ENCODE results near the gene MUL1. TPM values are rescaled to one million over a fixed set of nuclear protein-coding genes. Genes with fewer than 3 reads are reported as not detected.

Gene MUL1
- total RNA-seq, 4 donors from 2014 or later = 24.5 to 71.3 (median 42.7) TPM

GRCh38 chr1:20463502-20463901, 44.4 kb downstream of the MUL1 start:
- WGBS = 91% methylated on average over 1 of the region's 1 CpG
- Histone ChIP-seq H3K4me1 (no peaks in the 10 kb centered on the region), H3K9me3 (peaks cover 0 to 3% (median 0%) of the 10 kb centered on the region in 4 donors), H3K36me3 (no peaks in the 10 kb centered on the region), H3K27ac (replicated peaks in 1 of 4) (no peak overlapping the region), H3K4me3 (no peak overlapping the region), H3K27me3 (peaks cover 0 to 38% (median 0%) of the 10 kb centered on the region in 4 donors)
- intact Hi-C loops (cut with DNase I) = no loop called here
- no peak for DNase-seq (ENCODE audit: extremely low spot score)
- TF ChIP-seq EP300 (IDR thresholded peaks at IDR 0.05) (no peak), POLR2AphosphoS5 (IDR thresholded peaks at IDR 0.05) (no peak), POLR2A (IDR thresholded peaks at IDR 0.05; ENCODE audit: low read depth) (no peak), CTCF (IDR thresholded peaks at IDR 0.05) (no peak)

GRCh38 chr1:20462397-20462796, 45.6 kb downstream of the MUL1 start:
- H3K27me3 ChIP-seq = peaks cover 0 to 37% (median 0%) of the 10 kb centered on the region in 4 donors
- DNase-seq (ENCODE audit: extremely low spot score) = no peak

GRCh38 chr1:20458717-20459116, 49.2 kb downstream of the MUL1 start:
- DNase-seq (ENCODE audit: extremely low spot score) = no peak
- WGBS = 94% methylated on average over 2 of the region's 2 CpGs
- Histone ChIP-seq H3K9me3 (peaks cover 0 to 3% (median 0%) of the 10 kb centered on the region in 4 donors), H3K27me3 (peaks cover 0 to 4% (median 0%) of the 10 kb centered on the region in 4 donors), H3K36me3 (no peaks in the 10 kb centered on the region), H3K4me1 (no peaks in the 10 kb centered on the region), H3K27ac (replicated peaks in 1 of 4) (no peak overlapping the region), H3K4me3 (no peak overlapping the region)
- TF ChIP-seq CTCF (IDR thresholded peaks at IDR 0.05) (no peak), POLR2A (IDR thresholded peaks at IDR 0.05; ENCODE audit: low read depth) (no peak), EP300 (IDR thresholded peaks at IDR 0.05) (no peak), POLR2AphosphoS5 (IDR thresholded peaks at IDR 0.05) (no peak)
- intact Hi-C loops (cut with DNase I) = no loop called here

More at GRCh38 chr1:20462397-20462796, 45.6 kb downstream of the MUL1 start:
- Histone ChIP-seq H3K9me3 (peaks cover 0 to 3% (median 0%) of the 10 kb centered on the region in 4 donors), H3K4me1 (no peaks in the 10 kb centered on the region), H3K36me3 (no peaks in the 10 kb centered on the region), H3K27ac (replicated peaks in 1 of 4) (no peak overlapping the region), H3K4me3 (no peak overlapping the region)
- WGBS = 96% methylated on average over 3 of the region's 3 CpGs
- intact Hi-C loops (cut with DNase I) = no loop called here
- TF ChIP-seq POLR2AphosphoS5 (IDR thresholded peaks at IDR 0.05) (no peak), CTCF (IDR thresholded peaks at IDR 0.05) (no peak), EP300 (IDR thresholded peaks at IDR 0.05) (no peak), POLR2A (IDR thresholded peaks at IDR 0.05; ENCODE audit: low read depth) (no peak)

- H3K4me3 ChIP-seq = no peak overlapping the region
- intact Hi-C loops (cut with DNase I) = no loop called here
- WGBS = 85% methylated on average over 3 of the region's 4 CpGs
- DNase-seq (ENCODE audit: extremely low spot score) = no peak
- H3K9me3 ChIP-seq = no peaks in the 10 kb centered on the region
- H3K36me3 ChIP-seq = no peaks in the 10 kb centered on the region
- peaks cover 0 to 45% (median 5%) of the 10 kb centered on the region in 4 donors for H3K27me3 ChIP-seq
- no peak for TF ChIP-seq CTCF (IDR thresholded peaks at IDR 0.05)
- TF ChIP-seq EP300 (IDR thresholded peaks at IDR 0.05) = no peak
- TF ChIP-seq POLR2AphosphoS5 (IDR thresholded peaks at IDR 0.05) = no peak
- TF ChIP-seq POLR2A (IDR thresholded peaks at IDR 0.05; ENCODE audit: low read depth) = no peak
- H3K4me1 ChIP-seq = no peaks in the 10 kb centered on the region
- H3K27ac ChIP-seq (replicated peaks in 1 of 4) = no peak overlapping the region
Measured at GRCh38 chr1:20454004-20454403, 53.9 kb downstream of the MUL1 start.

- Histone ChIP-seq H3K4me1 (no peaks in the 10 kb centered on the region), H3K27me3 (peaks cover 0 to 60% (median 7%) of the 10 kb centered on the region in 4 donors), H3K27ac (replicated peaks in 1 of 4) (no peak overlapping the region), H3K4me3 (no peak overlapping the region), H3K9me3 (no peaks in the 10 kb centered on the region), H3K36me3 (no peaks in the 10 kb centered on the region)
- 72% methylated on average over 4 of the region's 4 CpGs for WGBS
- intact Hi-C loops (cut with DNase I) = no loop called here
- no peak for DNase-seq (ENCODE audit: extremely low spot score)
- no peak for TF ChIP-seq POLR2AphosphoS5 (IDR thresholded peaks at IDR 0.05)
- TF ChIP-seq EP300 (IDR thresholded peaks at IDR 0.05) = no peak
- no peak for TF ChIP-seq POLR2A (IDR thresholded peaks at IDR 0.05; ENCODE audit: low read depth)
- no peak for TF ChIP-seq CTCF (IDR thresholded peaks at IDR 0.05)
Measured at GRCh38 chr1:20449735-20450311, 58.1 kb downstream of the MUL1 start.
